HG03175 (cell line): ENCODE measurements around the gene PYY.

Experiments
- ATAC-seq: cut with Tn5 transposase; IDR thresholded peaks from one replicate; pipeline ENCODE4 v1.9.1; 2021; ENCODE audit warnings: mild to moderate bottlenecking, moderate library complexity; ENCODE audit not compliant: unreplicated experiment

Gene PYY

GRCh38 chr17:43917348-43918025 lies 36.3 kb downstream of the PYY start:
- ATAC-seq = no peak

GRCh38 chr17:43917016-43917347 lies 36.8 kb downstream of the PYY start:
- ATAC-seq = no peak

- no peak for ATAC-seq
These were observed 37.4 kb downstream of the PYY start for GRCh38 chr17:43916385-43916784.

- ATAC-seq = no peak
These were observed 38.2 kb downstream of the PYY start for GRCh38 chr17:43915559-43915958.

- no peak for ATAC-seq
These were observed 39.3 kb downstream of the PYY start for GRCh38 chr17:43914451-43914850.

GRCh38 chr17:43913584-43913983 lies 40.2 kb downstream of the PYY start:
- no peak for ATAC-seq

- no peak for ATAC-seq
These were observed 41.0 kb downstream of the PYY start for GRCh38 chr17:43912635-43913304.

- ATAC-seq = no peak
These were observed 41.8 kb downstream of the PYY start for GRCh38 chr17:43911904-43912303.

GRCh38 chr17:43909537-43910231 lies 44.1 kb downstream of the PYY start:
- no peak for ATAC-seq

- ATAC-seq = no peak
These were observed 45.6 kb downstream of the PYY start for GRCh38 chr17:43907998-43908721.

- no peak for ATAC-seq
These were observed 46.2 kb downstream of the PYY start, which contains the start of gene MPP2 for GRCh38 chr17:43907425-43907981. Gene MPP2, minus strand, starts transcription at chr17:43907536. Its CDS starts 3,076 bp downstream, at chr17:43904460.

GRCh38 chr17:43906951-43907424 lies 46.8 kb downstream of the PYY start:
- ATAC-seq = no peak

- no peak for ATAC-seq
These were observed 47.5 kb downstream of the PYY start for GRCh38 chr17:43905985-43906852.

- ATAC-seq = no peak
These were observed 48.2 kb downstream of the PYY start for GRCh38 chr17:43905400-43905984.
